OCI-LY7 (cell line): ENCODE data around the gene SLC6A19.

Experiments
- EZH2phosphoT487 ChIP-seq: fragments of 200-600 bp; sonication (generic); IDR thresholded peaks from 2 replicates; pipeline ENCODE4 v1.6.1; 2018; ENCODE audit warnings: low read depth, borderline replicate concordance, mild to moderate bottlenecking, mixed run types, antibody characterized with exemption, low read length, moderate library complexity, mixed read lengths
- TF ChIP-seq, protein P1 (sequence below): fragments of 200-600 bp; sonication (generic); conservative IDR thresholded peaks from 2 replicates; pipeline ENCODE4 v1.5.1; 2014; ENCODE audit warnings: mild to moderate bottlenecking, antibody characterized with exemption, low read length, moderate library complexity, mixed read lengths

DNA sequence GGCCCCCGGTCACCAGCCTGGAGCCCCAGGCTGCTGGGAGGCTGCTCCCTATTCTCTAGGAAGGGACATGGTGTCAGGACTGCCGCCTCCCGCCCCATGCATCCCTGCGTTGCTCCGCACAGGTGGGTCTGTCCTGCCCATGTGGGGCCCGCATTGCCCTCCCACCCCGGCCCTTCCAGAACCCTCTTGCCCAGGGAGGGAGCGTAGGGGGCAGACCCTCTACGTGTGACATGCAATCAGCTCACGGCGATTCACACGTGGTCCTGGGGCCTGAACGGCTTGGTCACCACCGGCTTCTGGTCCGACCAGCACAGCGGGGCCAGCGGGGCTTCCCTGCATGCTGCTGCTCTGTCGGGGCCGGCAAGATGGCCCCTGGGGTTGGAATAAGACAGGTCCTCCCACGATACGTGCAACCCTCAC, 9.4 kb downstream of the SLC6A19 start:
- TF ChIP-seq, protein P1, sequence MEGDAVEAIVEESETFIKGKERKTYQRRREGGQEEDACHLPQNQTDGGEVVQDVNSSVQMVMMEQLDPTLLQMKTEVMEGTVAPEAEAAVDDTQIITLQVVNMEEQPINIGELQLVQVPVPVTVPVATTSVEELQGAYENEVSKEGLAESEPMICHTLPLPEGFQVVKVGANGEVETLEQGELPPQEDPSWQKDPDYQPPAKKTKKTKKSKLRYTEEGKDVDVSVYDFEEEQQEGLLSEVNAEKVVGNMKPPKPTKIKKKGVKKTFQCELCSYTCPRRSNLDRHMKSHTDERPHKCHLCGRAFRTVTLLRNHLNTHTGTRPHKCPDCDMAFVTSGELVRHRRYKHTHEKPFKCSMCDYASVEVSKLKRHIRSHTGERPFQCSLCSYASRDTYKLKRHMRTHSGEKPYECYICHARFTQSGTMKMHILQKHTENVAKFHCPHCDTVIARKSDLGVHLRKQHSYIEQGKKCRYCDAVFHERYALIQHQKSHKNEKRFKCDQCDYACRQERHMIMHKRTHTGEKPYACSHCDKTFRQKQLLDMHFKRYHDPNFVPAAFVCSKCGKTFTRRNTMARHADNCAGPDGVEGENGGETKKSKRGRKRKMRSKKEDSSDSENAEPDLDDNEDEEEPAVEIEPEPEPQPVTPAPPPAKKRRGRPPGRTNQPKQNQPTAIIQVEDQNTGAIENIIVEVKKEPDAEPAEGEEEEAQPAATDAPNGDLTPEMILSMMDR = no peak
- no peak for TF ChIP-seq EZH2phosphoT487
